ENCODE measurements around the gene OSCP1. TPM values are rescaled to one million over a fixed set of nuclear protein-coding genes. Genes with fewer than 3 reads are reported as not detected.
"Not testable (repeated sequence)": the region's sequence is repeated elsewhere in the genome, so short reads cannot be mapped to it uniquely, and the experiment has no call there.

The OSCP1 gene, protein sequence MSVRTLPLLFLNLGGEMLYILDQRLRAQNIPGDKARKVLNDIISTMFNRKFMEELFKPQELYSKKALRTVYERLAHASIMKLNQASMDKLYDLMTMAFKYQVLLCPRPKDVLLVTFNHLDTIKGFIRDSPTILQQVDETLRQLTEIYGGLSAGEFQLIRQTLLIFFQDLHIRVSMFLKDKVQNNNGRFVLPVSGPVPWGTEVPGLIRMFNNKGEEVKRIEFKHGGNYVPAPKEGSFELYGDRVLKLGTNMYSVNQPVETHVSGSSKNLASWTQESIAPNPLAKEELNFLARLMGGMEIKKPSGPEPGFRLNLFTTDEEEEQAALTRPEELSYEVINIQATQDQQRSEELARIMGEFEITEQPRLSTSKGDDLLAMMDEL
- total RNA-seq (1 to 10 TPM; 2.0 to 2.7 TPM), polyA plus RNA-seq (not detected)

DNA sequence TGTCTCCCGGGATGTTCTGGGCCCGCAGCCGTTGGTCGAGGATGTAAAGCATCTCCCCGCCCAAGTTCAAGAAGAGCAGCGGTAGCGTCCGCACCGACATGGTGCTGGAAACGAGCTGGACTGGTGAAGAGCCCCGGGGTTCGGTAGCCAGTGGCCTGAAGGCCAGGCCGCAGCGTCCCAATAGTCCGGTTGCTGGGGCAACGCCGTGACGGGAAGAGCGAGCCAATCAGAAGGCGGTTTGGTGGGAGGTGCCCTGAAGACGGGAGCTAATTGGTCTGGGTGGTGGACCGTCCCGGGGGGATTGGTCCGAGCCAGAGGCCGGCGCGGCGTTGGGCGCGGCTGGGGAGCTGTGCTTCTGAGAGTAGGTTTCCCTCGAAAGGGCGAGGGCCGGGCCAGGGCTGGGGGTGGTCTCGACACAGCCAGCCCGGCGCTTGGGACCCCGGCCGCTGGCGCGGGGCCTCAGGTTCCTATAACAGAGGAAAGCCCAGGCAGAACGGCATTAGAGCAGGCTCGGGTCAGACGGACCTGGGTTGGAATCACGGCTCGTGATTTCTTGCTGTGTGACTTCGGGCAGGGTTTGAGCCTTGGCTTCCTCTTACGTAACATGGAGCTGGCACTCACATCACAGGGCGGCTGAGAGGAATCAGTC lies at the start of gene OSCP1:
Gene OSCP1, minus strand, starts transcription at position 182 of the 649 bp plus-strand sequence. Its CDS starts 82 bp downstream, at position 100.
- peaks cover 9% of the 10 kb centered on the region for H3K36me3 ChIP-seq (ENCODE audit: insufficient read depth, low read length)
- CTCF ChIA-PET = interaction anchor here (0.9 to 2.2 kb wide), 3 partner anchors 23 to 107 kb away, joined by 3 to 6 read pairs (median 3); no protein-coding TSS in a partner anchor
- peak; percentile 82 to 92 (median 85) for DNase-seq
- Mint-ChIP-seq H3K27me3 (peaks cover 0 to 3% of the 10 kb centered on the region in 2 donors), H3K9me3 (no peaks in the 10 kb centered on the region), H3K27ac (peak within 1 kb of the TSS; percentile 93 to 99 (median 96)), H3K36me3 (peaks cover 0 to 17% (median 3%) of the 10 kb centered on the region in 3 donors), H3K4me1 (peaks cover 13 to 23% (median 19%) of the 10 kb centered on the region in 3 donors), H3K4me3 (peak within 1 kb of the TSS; percentile 89 to 98 (median 92))
- H3K4me3 ChIP-seq (ENCODE audit: low read length) = peak within 1 kb of the TSS; percentile 71
- H3K9me3 ChIP-seq (ENCODE audit: low read length) = no peaks in the 10 kb centered on the region
- POLR2A ChIA-PET = interaction anchor here (0.6 to 0.9 kb wide), 4 partner anchors 8 to 1582 kb away, joined by 3 to 5 read pairs (median 4); partner anchors contain the start of gene MRPS15
- H3K4me1 ChIP-seq (ENCODE audit: insufficient read depth, low read length) = peaks cover 3% of the 10 kb centered on the region
- H3K27me3 ChIP-seq (ENCODE audit: insufficient read depth, low read length, poor library complexity, severe bottlenecking) = no peaks in the 10 kb centered on the region
- peak within 1 kb of the TSS; percentile 70 for H3K27ac ChIP-seq (ENCODE audit: low read depth, low read length)

DNA sequence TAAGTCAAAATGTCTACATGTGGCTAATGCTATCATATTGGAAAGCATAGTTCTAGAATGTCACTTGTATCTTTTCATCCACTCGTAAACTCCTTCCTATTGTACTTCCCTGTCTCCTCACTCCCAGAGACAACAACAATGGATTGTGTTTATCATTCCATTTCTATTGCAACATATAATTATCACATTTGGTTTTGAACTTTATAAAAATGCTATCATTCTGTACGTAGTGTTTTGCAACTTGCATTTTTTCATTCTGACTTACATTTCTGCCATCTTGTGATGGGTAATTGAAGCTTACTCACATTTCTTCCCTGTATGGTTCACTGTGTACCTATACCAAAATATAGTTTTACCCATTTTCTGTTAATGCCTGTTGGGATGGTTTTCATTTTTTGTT lies 47.0 kb upstream of the OSCP1 start:
- Histone ChIP-seq H3K9me3 (ENCODE audit: low read length) (no peaks in the 10 kb centered on the region), H3K27me3 (ENCODE audit: insufficient read depth, low read length, poor library complexity, severe bottlenecking) (no peaks in the 10 kb centered on the region), H3K4me3 (ENCODE audit: low read length) (no peak overlapping the region), H3K4me1 (ENCODE audit: insufficient read depth, low read length) (no peaks in the 10 kb centered on the region), H3K36me3 (ENCODE audit: insufficient read depth, low read length) (no peaks in the 10 kb centered on the region), H3K27ac (ENCODE audit: low read depth, low read length) (no peak overlapping the region)
- no peak for DNase-seq
- Mint-ChIP-seq H3K27ac (no peak overlapping the region), H3K36me3 (no peaks in the 10 kb centered on the region), H3K4me3 (no peak overlapping the region), H3K9me3 (no peaks in the 10 kb centered on the region), H3K4me1 (no peaks in the 10 kb centered on the region), H3K27me3 (peaks cover 16 to 28% of the 10 kb centered on the region in 2 donors)
- ChIA-PET POLR2A (no interaction called here), CTCF (no interaction called here)

DNA sequence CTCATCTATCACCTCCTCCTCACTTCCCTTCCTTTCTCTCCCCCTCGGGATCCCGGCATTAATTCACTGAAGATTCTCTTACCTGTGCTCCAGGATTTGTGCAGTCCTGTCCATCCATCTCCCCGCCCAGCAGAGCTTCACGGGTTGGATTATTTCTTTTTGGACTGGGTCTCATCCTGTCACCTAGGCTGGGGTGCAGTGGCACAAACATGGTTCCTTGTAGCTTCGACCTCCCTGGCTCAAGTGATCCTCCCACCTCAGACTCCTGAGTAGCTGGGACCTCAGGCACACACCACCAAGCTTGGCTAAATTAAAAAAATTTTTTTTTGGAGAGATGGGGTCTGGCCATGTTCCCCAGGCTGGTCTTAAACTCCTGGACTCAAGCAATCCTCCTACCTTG lies 44.7 kb upstream of the OSCP1 start:
- H3K27me3 ChIP-seq (ENCODE audit: insufficient read depth, low read length, poor library complexity, severe bottlenecking) = no peaks in the 10 kb centered on the region
- no peak overlapping the region for H3K27ac Mint-ChIP-seq
- ChIA-PET CTCF (no interaction called here), POLR2A (no interaction called here)
- no peak overlapping the region for H3K4me3 ChIP-seq (ENCODE audit: low read length)
- no peaks in the 10 kb centered on the region for H3K9me3 ChIP-seq (ENCODE audit: low read length)
- no peak overlapping the region for H3K4me3 Mint-ChIP-seq
- H3K9me3 Mint-ChIP-seq = no peaks in the 10 kb centered on the region
- DNase-seq = no peak
- peaks cover 14 to 32% of the 10 kb centered on the region in 2 donors for H3K27me3 Mint-ChIP-seq
- no peaks in the 10 kb centered on the region for H3K4me1 Mint-ChIP-seq
- no peaks in the 10 kb centered on the region for H3K36me3 Mint-ChIP-seq
- H3K27ac ChIP-seq (ENCODE audit: low read depth, low read length) = no peak overlapping the region
- H3K4me1 ChIP-seq (ENCODE audit: insufficient read depth, low read length) = no peaks in the 10 kb centered on the region
- H3K36me3 ChIP-seq (ENCODE audit: insufficient read depth, low read length) = no peaks in the 10 kb centered on the region

DNA sequence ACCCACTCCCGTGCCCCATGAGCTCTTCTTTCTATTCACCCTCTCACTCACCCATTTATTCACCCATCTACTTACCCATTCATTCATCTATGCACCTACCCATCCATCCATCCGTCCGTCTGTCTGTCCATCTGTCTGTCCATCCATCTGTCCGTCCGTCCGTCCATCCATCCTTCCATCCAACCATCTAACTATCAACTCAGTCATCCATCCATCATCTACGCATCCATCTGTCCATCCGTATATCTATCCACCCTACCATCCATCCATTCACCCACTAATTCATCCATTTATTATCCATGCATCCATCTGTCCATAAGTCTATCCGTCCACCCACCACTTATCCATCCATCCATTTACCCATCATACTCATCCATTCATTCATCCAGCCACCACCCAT lies 43.3 kb upstream of the OSCP1 start:
- ChIA-PET CTCF (no interaction called here), POLR2A (no interaction called here)
- no peak overlapping the region for H3K27ac ChIP-seq (ENCODE audit: low read depth, low read length)
- Mint-ChIP-seq H3K4me1 (no peaks in the 10 kb centered on the region), H3K4me3 (no peak overlapping the region), H3K27ac (no peak overlapping the region), H3K36me3 (no peaks in the 10 kb centered on the region), H3K27me3 (peaks cover 13 to 32% of the 10 kb centered on the region in 2 donors), H3K9me3 (no peaks in the 10 kb centered on the region)
- H3K36me3 ChIP-seq (ENCODE audit: insufficient read depth, low read length) = no peaks in the 10 kb centered on the region
- no peak overlapping the region for H3K4me3 ChIP-seq (ENCODE audit: low read length)
- no peak for DNase-seq
- no peaks in the 10 kb centered on the region for H3K4me1 ChIP-seq (ENCODE audit: insufficient read depth, low read length)
- H3K27me3 ChIP-seq (ENCODE audit: insufficient read depth, low read length, poor library complexity, severe bottlenecking) = no peaks in the 10 kb centered on the region
- no peaks in the 10 kb centered on the region for H3K9me3 ChIP-seq (ENCODE audit: low read length)

DNA sequence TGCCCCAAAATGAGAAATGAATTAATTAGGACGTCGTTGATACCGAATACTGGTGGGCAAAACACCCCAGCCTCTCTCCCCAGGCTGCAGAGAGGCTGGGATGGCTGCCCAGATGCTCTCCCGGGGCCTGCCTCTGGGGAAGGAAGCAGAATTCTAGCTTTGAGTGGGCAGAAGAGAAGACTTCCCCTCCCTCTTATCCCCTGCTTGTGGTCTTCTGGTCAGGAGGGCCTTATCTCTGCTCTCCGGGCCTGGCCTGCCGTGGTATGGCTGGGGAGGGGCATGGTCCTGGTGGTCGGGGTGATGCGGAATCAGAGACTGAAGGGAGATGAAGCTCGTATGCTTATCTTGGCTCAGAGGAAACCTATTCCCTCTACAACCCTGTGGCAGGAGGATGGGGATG lies 42.2 kb upstream of the OSCP1 start:
- no peaks in the 10 kb centered on the region for H3K36me3 ChIP-seq (ENCODE audit: insufficient read depth, low read length)
- H3K4me3 ChIP-seq (ENCODE audit: low read length) = no peak overlapping the region
- Mint-ChIP-seq H3K4me3 (no peak overlapping the region), H3K27me3 (peaks cover 18 to 36% of the 10 kb centered on the region in 2 donors), H3K27ac (no peak overlapping the region), H3K36me3 (no peaks in the 10 kb centered on the region), H3K9me3 (no peaks in the 10 kb centered on the region), H3K4me1 (no peaks in the 10 kb centered on the region)
- DNase-seq = no peak
- ChIA-PET POLR2A (no interaction called here), CTCF (no interaction called here)
- no peak overlapping the region for H3K27ac ChIP-seq (ENCODE audit: low read depth, low read length)
- H3K9me3 ChIP-seq (ENCODE audit: low read length) = no peaks in the 10 kb centered on the region
- no peaks in the 10 kb centered on the region for H3K27me3 ChIP-seq (ENCODE audit: insufficient read depth, low read length, poor library complexity, severe bottlenecking)
- H3K4me1 ChIP-seq (ENCODE audit: insufficient read depth, low read length) = no peaks in the 10 kb centered on the region

DNA sequence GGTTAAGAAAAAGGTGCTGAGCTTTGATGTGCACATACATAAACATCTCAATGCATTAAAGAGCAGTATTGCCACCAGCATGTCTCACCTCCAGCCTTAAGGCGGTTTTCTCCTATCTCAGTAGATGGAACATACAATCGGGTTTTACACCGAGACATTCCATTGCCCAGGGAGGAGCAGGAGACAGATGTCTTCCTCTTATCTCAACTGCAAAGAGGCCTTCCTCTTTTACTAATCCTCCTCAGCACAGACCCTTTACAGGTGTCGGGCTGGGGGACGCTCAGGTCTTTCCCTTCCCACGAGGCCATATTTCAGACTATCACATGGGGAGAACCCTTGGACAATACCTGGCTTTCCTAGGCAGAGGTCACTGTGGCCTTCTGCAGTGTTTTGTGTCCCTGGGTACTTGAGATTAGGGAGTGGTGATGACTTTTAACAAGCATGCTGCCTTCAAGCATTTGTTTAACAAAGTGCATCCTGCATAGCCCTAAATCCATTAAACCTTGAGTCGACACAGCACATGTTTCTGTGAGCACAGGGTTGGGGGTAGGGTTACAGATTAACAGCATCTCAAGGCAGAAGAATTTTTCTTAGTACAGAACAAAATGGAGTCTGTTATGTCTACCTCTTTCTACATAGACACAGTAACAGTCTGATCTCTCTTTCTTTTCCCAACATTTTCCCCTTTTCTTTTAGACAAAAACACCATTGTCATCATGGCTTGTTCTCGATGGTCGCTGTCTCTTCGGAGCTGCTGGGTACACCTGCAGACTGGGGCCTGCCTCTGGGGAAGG lies 39.2 kb upstream of the OSCP1 start:
- H3K27me3 ChIP-seq (ENCODE audit: insufficient read depth, low read length, poor library complexity, severe bottlenecking); H3K4me3 ChIP-seq (ENCODE audit: low read length); H3K4me3 Mint-ChIP-seq; CTCF ChIA-PET; H3K4me1 Mint-ChIP-seq; POLR2A ChIA-PET; H3K9me3 Mint-ChIP-seq; H3K4me1 ChIP-seq (ENCODE audit: insufficient read depth, low read length); H3K27ac ChIP-seq (ENCODE audit: low read depth, low read length); DNase-seq; H3K27ac Mint-ChIP-seq; H3K36me3 Mint-ChIP-seq; H3K9me3 ChIP-seq (ENCODE audit: low read length); H3K36me3 ChIP-seq (ENCODE audit: insufficient read depth, low read length): not testable (repeated sequence)
- peaks cover 18 to 24% of the 10 kb centered on the region in 2 donors for H3K27me3 Mint-ChIP-seq

DNA sequence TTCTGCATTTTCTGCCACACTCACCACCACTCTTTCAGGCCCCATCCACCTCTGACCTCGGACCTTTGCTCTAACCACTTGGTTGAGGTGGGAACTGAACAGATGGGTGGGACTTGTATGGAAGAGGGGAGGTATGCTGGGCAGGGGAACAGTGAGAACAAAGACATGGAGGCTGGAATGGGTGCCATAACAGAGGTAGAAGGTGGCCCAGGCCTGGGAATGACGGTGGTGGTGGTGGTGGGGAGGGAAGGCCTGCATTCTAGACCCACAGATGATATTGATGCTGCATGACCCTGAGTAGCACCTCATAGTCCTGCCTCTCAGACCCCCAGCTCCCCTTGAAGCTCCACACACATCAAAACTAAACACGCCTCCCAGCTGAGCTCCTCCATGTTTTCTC lies 37.7 kb upstream of the OSCP1 start:
- no peaks in the 10 kb centered on the region for H3K4me1 Mint-ChIP-seq
- DNase-seq = no peak
- peaks cover 14 to 17% of the 10 kb centered on the region in 2 donors for H3K27me3 Mint-ChIP-seq
- Histone ChIP-seq H3K4me3 (ENCODE audit: low read length) (no peak overlapping the region), H3K9me3 (ENCODE audit: low read length) (no peaks in the 10 kb centered on the region), H3K36me3 (ENCODE audit: insufficient read depth, low read length) (no peaks in the 10 kb centered on the region), H3K27ac (ENCODE audit: low read depth, low read length) (no peak overlapping the region), H3K27me3 (ENCODE audit: insufficient read depth, low read length, poor library complexity, severe bottlenecking) (no peaks in the 10 kb centered on the region), H3K4me1 (ENCODE audit: insufficient read depth, low read length) (no peaks in the 10 kb centered on the region)
- no peak overlapping the region for H3K4me3 Mint-ChIP-seq
- ChIA-PET POLR2A (no interaction called here), CTCF (no interaction called here)
- H3K36me3 Mint-ChIP-seq = no peaks in the 10 kb centered on the region
- no peaks in the 10 kb centered on the region for H3K9me3 Mint-ChIP-seq
- H3K27ac Mint-ChIP-seq = no peak overlapping the region

DNA sequence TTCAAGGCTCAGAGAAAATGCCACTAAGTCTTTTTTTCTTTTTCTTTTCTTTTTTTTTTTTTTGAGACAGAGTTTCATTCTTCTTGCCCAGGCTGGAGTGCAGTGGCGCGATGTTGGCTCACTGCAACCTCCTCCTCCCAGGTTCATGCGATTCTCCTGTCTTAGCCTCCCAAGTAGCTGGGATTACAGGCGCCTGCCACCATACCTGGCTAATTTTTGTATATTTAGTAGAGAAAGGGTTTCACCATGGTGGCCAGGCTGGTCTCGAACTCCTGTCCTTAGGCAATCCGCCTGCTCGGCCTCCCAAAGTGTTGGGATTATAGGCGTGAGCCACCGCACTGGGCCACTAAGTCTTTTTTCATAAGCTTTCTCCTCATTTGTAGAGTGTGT lies 37.1 kb upstream of the OSCP1 start:
- H3K9me3 ChIP-seq (ENCODE audit: low read length); H3K4me1 Mint-ChIP-seq; H3K4me3 Mint-ChIP-seq; H3K9me3 Mint-ChIP-seq; H3K27me3 ChIP-seq (ENCODE audit: insufficient read depth, low read length, poor library complexity, severe bottlenecking); H3K27ac ChIP-seq (ENCODE audit: low read depth, low read length); H3K4me1 ChIP-seq (ENCODE audit: insufficient read depth, low read length); POLR2A ChIA-PET; H3K36me3 ChIP-seq (ENCODE audit: insufficient read depth, low read length); CTCF ChIA-PET; DNase-seq; H3K36me3 Mint-ChIP-seq; H3K4me3 ChIP-seq (ENCODE audit: low read length): not testable (repeated sequence)
- peaks cover 10 to 17% of the 10 kb centered on the region in 2 donors for H3K27me3 Mint-ChIP-seq
- peak overlapping the region in 1 of 8 donors; percentile 72 for H3K27ac Mint-ChIP-seq

Data from CD8-positive, alpha-beta memory T cell (primary cell).